Ammon's horn (tissue), 1 donor: ENCODE data around the gene SLC1A3.
"Not testable (repeated sequence)": the region's sequence is repeated elsewhere in the genome, so short reads cannot be mapped to it uniquely, and the experiment has no call there.

Experiments
- DNase-seq: peaks from one replicate; pipeline ENCODE4 v3.0.0-alpha.2; 2016; ENCODE audit warnings: low spot score

Gene SLC1A3

GRCh38 chr5:36630201-36631145 is 24.1 kb downstream of the SLC1A3 start:
- DNase-seq = no peak

DNA sequence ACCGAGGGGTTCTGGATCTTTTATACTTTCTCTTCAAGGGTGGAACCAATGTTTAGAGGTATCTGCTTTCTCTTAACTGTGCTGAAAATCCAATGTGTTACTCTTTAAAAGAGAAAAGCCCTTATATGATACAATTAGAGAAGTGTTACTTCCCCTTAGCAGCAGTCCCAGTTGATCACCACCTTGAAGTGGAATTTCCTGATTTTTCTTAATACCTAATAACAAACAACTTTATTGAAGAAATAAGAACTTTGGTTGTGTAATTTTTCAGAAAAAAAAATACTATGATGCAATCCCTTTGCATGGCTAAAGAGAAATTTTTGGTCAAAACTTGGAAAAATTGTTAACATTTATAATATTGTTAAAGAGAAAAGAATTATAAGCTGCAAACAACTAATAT is 24.7 kb downstream of the SLC1A3 start:
- no peak for DNase-seq

DNA sequence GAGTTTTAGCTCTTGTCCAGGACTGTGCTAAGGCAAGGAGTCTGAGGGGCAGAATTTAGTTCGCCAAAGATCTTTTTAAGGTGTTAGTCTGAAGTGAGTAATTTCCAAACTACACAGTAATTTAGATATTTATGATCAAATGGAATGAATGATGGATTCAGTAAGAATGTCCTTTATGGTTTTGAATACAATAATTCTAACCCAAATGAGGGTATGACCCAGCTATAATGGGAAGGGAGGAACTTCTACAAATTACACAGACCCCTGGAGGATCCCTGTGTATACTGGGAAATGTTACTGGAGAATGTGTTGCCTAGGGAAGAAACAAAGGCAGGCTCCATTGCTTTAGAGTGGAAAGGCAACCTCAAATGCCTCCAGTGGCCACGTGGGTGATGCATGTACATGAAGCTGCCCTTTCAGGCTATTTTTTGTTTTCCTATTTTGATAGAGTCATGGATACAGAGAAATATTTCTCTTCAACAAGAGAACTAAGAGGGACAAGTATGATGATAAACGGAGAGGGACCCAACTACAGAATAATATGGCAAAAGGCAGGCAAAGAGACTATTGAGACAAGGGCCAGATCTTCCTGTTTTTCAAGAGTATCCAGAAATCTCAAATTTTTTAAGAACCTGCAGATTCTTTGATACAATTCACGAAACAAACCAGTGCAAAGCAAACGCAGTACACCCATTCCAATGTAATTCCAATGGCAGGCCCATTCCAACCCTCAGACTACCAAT is 25.4 kb downstream of the SLC1A3 start:
- no peak for DNase-seq

DNA sequence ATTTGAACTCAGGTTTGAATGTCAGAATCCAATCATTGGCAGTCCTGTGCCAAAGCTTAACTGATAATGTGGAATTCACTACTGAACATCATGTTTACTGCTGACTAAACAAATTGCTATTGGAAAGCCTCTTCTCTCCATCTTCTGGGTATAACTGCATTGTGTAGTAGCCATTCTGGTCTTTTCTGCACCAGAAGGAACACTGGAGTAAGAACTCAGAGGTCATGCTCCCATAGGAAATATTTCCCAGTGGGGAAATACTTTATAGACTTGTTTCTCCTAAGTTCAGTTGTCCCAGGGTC is 25.9 kb downstream of the SLC1A3 start:
- no peak for DNase-seq

DNA sequence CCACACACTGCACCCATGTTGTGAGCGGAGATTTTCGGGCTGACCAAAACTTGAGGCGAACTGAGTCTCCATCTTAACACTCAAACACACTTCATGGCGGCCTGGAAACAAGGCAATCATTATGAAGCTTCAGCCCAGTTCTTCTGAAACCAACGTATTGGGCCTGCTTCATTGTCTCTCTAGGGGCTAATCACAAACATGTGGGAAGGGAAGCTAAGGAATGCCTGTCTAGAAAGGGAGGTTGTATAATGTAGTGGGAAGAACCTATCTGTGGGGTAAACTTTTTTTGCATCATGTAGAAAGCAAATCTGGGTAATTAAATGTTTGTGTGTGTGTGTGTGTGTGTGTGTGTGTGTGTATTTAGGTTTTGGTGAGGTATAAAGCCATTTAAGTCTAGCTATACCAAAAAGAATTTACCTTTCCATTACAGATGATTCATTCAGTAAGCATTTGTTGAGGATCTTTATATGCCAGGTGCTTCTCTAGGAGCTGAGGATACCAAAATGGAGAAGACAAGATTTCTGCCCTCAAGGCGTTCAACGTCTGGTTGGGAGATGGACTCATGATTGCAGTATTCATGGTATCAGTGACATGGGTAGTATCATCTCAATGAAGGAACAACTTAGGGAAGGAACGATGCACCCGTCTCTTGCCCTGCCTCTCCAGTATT is 29.4 kb downstream of the SLC1A3 start:
- no peak for DNase-seq

DNA sequence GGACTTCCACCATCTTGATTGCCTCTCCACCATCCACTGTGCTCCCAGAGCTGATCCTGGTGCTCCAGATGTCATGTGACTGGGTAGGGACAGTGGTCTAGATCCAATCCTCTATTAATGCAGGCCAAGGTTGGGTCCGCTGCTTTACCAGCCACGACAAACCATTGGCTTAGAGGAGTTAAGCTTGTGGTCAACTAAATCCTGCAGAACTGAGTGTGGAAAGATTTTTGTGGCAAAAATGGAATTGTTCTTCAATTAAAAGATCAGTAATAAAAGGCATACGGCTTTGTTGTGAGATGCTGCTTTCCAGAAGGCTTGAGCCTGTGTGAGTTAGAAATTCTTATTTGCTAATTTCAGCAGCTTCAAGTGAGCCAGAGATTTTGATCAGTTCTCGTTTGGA is 30.7 kb downstream of the SLC1A3 start:
- no peak for DNase-seq

DNA sequence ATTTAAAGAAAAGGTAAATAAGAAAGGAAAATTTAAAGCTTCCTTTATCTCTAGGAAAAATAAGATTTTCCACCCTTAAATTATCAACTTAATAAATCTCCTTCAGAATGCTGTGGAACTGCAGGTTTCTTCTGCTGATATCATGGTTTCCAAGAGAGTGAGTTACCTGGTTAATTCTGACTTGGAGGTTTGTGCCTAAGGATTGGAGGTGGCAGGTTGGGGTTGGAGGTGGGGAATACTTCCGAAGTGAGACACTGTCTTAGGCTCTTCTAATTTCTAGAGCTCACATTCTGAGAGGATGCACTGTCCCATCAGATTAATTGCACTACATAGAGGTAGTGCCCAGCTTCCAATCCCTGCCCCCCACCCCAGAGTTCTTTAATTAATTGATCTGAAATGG is 31.1 kb downstream of the SLC1A3 start:
- DNase-seq = no peak

DNA sequence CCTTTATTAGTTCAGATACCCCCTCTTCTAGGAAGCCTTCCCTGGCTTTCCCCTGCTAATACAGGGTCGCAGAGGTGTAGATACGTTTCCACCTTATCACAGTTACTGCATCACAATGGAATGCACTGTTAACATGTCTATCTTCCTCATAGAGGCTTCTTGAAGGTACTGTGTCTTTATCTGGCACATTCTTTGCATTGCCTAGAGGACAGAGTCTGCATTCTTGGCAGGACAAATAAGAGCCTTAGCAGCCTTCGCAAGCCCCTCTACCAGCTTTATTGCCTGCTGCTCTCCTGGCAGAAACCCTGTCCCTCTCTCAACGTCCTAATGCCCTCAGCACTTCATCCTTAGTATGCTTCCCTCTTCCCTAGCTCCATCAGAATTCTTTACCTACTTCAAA is 31.6 kb downstream of the SLC1A3 start:
- DNase-seq = no peak

GRCh38 chr5:36640949-36641348 is 34.5 kb downstream of the SLC1A3 start:
- no peak for DNase-seq

- DNase-seq = no peak
Measured at GRCh38 chr5:36641431-36641830, 35.0 kb downstream of the SLC1A3 start.

GRCh38 chr5:36642089-36642488 is 35.7 kb downstream of the SLC1A3 start:
- DNase-seq = no peak

DNA sequence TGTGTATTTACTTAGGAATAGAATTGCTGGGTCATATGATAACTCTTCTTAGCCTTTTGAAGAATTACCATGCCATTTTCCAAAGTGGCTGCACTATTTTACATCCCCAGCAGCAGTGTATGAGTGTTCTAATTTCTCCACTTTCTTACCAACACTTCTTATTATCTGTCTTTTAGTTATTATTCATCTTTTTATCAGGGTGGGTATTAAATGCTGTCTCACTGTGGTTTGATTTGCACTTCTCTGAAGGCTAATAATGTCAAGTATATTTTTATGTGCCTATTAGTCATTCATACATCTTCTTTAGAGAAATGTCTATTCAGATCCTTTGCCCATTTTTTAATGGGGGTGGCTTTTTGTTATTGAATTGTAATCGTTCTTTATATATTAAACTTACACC is 36.8 kb downstream of the SLC1A3 start:
- DNase-seq = no peak

GRCh38 chr5:36643841-36644240 is 37.4 kb downstream of the SLC1A3 start:
- not testable (repeated sequence) for DNase-seq

GRCh38 chr5:36644727-36645126 is 38.3 kb downstream of the SLC1A3 start:
- DNase-seq = no peak

GRCh38 chr5:36646100-36646499 is 39.7 kb downstream of the SLC1A3 start:
- no peak for DNase-seq

DNA sequence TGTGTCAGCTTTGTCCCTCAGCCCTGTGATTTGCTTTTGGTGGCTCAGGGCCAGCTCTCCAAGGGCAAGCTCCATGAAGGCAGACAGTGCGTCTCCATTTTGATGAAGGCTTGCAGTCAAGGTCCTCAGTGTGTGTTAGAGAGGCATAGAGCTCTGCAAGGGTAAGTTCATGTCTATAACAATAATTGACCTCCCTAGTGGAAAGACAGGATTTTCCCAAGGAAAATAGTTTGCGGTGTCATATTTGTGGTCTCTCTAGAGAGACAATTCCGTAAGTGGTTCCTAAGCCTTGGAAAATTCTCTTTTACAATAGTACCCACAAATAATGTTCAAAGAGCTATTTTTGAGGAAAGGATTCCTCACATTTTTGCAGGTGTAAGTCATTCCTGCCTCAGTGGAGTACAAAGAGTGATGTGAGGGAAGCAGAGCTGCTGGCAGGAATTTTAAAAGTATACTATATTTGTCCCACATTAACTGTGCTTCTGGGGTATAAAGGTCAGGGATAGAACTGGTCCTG is 40.2 kb downstream of the SLC1A3 start:
- DNase-seq = no peak

DNA sequence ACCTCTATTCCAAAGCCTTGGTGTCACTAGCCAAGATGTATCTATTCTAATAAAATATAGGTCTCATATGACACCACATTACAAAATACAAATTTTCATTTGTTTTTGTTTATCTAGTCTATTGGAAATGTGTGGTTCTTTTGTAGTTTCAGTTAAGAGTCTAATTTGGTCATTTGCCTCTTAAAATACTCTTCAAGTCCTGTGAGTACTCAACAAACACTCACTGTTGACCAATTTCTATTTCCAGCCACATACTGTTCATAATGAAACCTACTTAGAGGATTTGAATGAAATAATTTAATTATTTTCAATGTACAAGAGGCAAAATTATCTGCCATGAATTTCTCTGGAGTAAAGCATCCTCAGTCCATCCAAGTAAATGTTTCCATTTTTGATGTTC is 40.6 kb downstream of the SLC1A3 start:
- DNase-seq = no peak

DNA sequence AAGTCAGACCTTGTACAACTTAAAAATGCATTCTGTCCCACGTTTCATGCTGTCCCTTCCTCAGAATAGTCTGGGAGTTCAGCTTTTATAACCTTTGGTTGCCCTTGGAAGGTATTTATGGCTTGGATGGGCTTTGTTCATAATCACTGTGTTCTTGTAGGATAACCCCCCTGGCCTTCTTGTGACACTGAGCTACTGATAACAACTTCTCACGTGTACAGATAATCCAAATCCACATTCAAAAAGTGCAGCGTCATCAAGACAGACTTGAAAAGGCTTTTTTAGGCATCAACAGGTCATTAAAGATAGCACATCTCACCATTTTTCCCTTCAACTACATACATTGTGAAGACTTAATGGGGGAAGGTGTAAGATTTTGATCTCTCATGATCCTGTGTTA is 42.0 kb downstream of the SLC1A3 start:
- no peak for DNase-seq

- no peak for DNase-seq
Measured at GRCh38 chr5:36651761-36652685, 45.6 kb downstream of the SLC1A3 start.

- no peak for DNase-seq
Measured at GRCh38 chr5:36653044-36653705, 46.8 kb downstream of the SLC1A3 start.

DNA sequence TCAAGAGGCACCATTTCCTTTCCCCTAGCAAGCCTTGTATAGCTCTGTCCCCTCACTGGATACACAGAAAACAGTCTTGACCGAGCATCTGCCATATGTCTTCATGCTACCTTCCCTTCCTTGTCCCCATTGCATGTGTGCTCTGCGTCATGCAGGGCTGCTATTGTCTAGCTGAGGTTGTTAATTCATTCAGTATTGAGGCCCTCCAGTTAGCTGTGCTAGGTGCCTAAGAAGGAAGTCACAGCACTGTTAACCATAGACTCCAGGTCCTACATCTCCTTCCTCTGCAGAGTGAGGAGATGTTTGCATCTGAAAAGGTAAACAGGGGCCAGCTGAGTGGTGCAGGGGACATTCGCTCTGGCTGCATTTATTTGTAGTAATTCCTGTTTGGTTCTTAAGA is 48.2 kb downstream of the SLC1A3 start:
- no peak for DNase-seq
